ENCODE measurements around the gene EYS. TPM values are rescaled to one million over a fixed set of nuclear protein-coding genes. Genes with fewer than 3 reads are reported as not detected.
"Not testable (repeated sequence)": the region's sequence is repeated elsewhere in the genome, so short reads cannot be mapped to it uniquely, and the experiment has no call there.

The EYS gene
- total RNA-seq, 4 donors from 2014 or later, result under 0.01 TPM; not detected in 3

DNA sequence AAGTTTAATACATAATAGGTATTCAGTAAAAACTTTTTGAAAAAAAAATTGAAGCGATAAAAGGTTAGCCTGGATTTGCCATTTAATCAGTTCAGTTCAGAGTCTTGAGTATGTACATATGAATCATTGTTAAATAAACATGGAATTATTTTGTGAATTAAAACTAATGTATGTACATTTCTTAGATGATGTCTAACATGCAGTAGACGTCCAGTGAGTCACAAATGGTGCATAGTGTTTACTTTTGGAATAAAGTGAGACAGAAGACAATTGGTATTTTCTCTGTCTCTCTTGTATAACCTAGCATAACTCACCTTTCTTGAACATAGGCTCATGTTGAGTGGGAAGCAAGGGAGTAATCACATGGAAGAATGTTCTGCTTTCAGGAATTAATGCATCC is 83.5 kb downstream of the EYS start:
- no peak for DNase-seq (ENCODE audit: extremely low spot score)
- H3K4me1 ChIP-seq, result no peaks in the 10 kb centered on the region
- intact Hi-C loops (cut with DNase I), result no loop called here
- no peak overlapping the region for H3K27ac ChIP-seq (replicated peaks in 1 of 4)
- TF ChIP-seq EP300 (IDR thresholded peaks at IDR 0.05), result no peak
- TF ChIP-seq CTCF (IDR thresholded peaks at IDR 0.05), result no peak
- no peak for TF ChIP-seq POLR2A (IDR thresholded peaks at IDR 0.05; ENCODE audit: low read depth)
- no peak for TF ChIP-seq POLR2AphosphoS5 (IDR thresholded peaks at IDR 0.05)
- H3K9me3 ChIP-seq, result no peaks in the 10 kb centered on the region
- H3K27me3 ChIP-seq, result no peaks in the 10 kb centered on the region
- no peaks in the 10 kb centered on the region for H3K36me3 ChIP-seq
- 75% methylated on average over 2 of the region's 2 CpGs for WGBS
- no peak overlapping the region for H3K4me3 ChIP-seq

DNA sequence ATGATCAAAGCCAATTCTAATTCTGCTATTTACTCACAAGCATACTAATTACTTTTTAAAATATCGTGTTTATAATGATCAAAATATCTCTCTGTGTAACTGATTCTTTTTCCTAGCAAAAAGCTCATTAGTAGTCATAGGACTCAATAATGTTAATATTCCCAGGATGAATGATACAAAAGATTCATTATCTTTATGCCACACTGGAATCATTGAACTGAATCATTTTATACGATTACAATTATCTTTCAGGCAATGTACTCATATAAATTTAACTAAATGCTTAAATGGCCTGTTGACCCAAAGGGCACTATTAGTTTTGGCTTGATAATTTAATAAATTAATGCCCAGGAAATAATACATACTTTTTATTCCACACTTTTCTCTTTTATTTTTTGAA is 96.3 kb downstream of the EYS start:
- Histone ChIP-seq H3K27ac (replicated peaks in 1 of 4) (no peak overlapping the region), H3K9me3 (no peaks in the 10 kb centered on the region), H3K36me3 (no peaks in the 10 kb centered on the region), H3K4me3 (no peak overlapping the region), H3K27me3 (no peaks in the 10 kb centered on the region), H3K4me1 (no peaks in the 10 kb centered on the region)
- 84% methylated on average over 2 of the region's 2 CpGs for WGBS
- no peak for DNase-seq (ENCODE audit: extremely low spot score)
- TF ChIP-seq EP300 (IDR thresholded peaks at IDR 0.05) (no peak), POLR2AphosphoS5 (IDR thresholded peaks at IDR 0.05) (no peak), CTCF (IDR thresholded peaks at IDR 0.05) (no peak), POLR2A (IDR thresholded peaks at IDR 0.05; ENCODE audit: low read depth) (no peak)
- intact Hi-C loops (cut with DNase I), result no loop called here

- 87% methylated on average over 4 of the region's 4 CpGs for WGBS
- intact Hi-C loops (cut with DNase I), result no loop called here
- TF ChIP-seq POLR2A (IDR thresholded peaks at IDR 0.05; ENCODE audit: low read depth) (no peak), POLR2AphosphoS5 (IDR thresholded peaks at IDR 0.05) (no peak), EP300 (IDR thresholded peaks at IDR 0.05) (no peak), CTCF (IDR thresholded peaks at IDR 0.05) (no peak)
- Histone ChIP-seq H3K27me3 (no peaks in the 10 kb centered on the region), H3K4me1 (no peaks in the 10 kb centered on the region), H3K27ac (replicated peaks in 1 of 4) (no peak overlapping the region), H3K9me3 (no peaks in the 10 kb centered on the region), H3K36me3 (no peaks in the 10 kb centered on the region), H3K4me3 (no peak overlapping the region)
- no peak for DNase-seq (ENCODE audit: extremely low spot score)
Measured at GRCh38 chr6:65595540-65595939, 111.5 kb downstream of the EYS start.

GRCh38 chr6:65570340-65570739 is 136.7 kb downstream of the EYS start:
- Histone ChIP-seq H3K27ac (replicated peaks in 1 of 4) (no peak overlapping the region), H3K36me3 (no peaks in the 10 kb centered on the region), H3K27me3 (no peaks in the 10 kb centered on the region), H3K4me1 (no peaks in the 10 kb centered on the region), H3K4me3 (no peak overlapping the region), H3K9me3 (no peaks in the 10 kb centered on the region)
- 45% methylated on average over 1 of the region's 1 CpG for WGBS
- no peak for DNase-seq (ENCODE audit: extremely low spot score)
- no peak for TF ChIP-seq POLR2AphosphoS5 (IDR thresholded peaks at IDR 0.05)
- no peak for TF ChIP-seq CTCF (IDR thresholded peaks at IDR 0.05)
- no peak for TF ChIP-seq POLR2A (IDR thresholded peaks at IDR 0.05; ENCODE audit: low read depth)
- intact Hi-C loops (cut with DNase I), result no loop called here

DNA sequence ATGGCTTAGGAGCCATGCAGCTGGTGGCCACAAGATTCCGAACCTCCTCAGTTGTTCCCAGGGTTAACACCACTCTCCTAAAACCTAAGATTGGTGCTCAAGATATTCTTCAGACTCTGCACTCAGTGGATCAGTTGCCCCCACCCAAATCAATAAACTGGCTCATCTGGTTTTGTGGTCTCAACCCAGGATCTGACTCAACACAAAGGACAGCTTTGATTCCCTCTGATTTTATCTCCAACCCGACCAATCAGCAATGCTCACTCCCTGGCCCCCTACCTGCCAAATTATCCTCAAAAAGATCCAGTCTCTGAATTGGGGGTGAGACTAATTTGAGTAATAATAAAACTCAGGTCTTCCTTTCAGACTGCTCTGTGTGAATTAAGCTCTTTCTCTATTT is 137.5 kb downstream of the EYS start:
- no peaks in the 10 kb centered on the region for H3K27me3 ChIP-seq
- intact Hi-C loops (cut with DNase I), result no loop called here
- H3K36me3 ChIP-seq, result no peaks in the 10 kb centered on the region
- H3K27ac ChIP-seq (replicated peaks in 1 of 4), result no peak overlapping the region
- no peak overlapping the region for H3K4me3 ChIP-seq
- 76% methylated on average over 2 of the region's 2 CpGs for WGBS
- no peaks in the 10 kb centered on the region for H3K9me3 ChIP-seq
- no peaks in the 10 kb centered on the region for H3K4me1 ChIP-seq
- TF ChIP-seq CTCF (IDR thresholded peaks at IDR 0.05) (no peak), EP300 (IDR thresholded peaks at IDR 0.05) (no peak)
- DNase-seq (ENCODE audit: extremely low spot score), result no peak

- H3K9me3 ChIP-seq; H3K36me3 ChIP-seq; DNase-seq (ENCODE audit: extremely low spot score); H3K4me3 ChIP-seq; intact Hi-C loops (cut with DNase I); H3K4me1 ChIP-seq; H3K27me3 ChIP-seq; H3K27ac ChIP-seq (replicated peaks in 1 of 4): not testable (repeated sequence)
- 75% methylated on average over 7 of the region's 7 CpGs for WGBS
Measured at GRCh38 chr6:65569056-65569455, 138.0 kb downstream of the EYS start.
